B cell (primary cell): ENCODE measurements around the gene APOBEC3H. TPM values are rescaled to one million over a fixed set of nuclear protein-coding genes. Genes with fewer than 3 reads are reported as not detected.
"Not testable (repeated sequence)": the region's sequence is repeated elsewhere in the genome, so short reads cannot be mapped to it uniquely, and the experiment has no call there.

ENCODE experiments used
- ATAC-seq: fragments of 200-7000 bp; cut with Tn5 transposase; one replicate; pipeline ENCODE4 v1.10.0; 2021; ENCODE audit warnings: low read depth, mild to moderate bottlenecking, moderate number of reproducible peaks, moderate library complexity
- CTCF ChIA-PET: fragments of 350-600 bp; sonication (Branson Sonifier 250); formaldehyde crosslinking; loops from one replicate; lab custom pipeline; 2021; ENCODE audit warnings: antibody characterized with exemption, inconsistent platforms; lab: Charles Lee
- POLR2A ChIA-PET: fragments of 350-600 bp; sonication (Branson Sonifier 250); formaldehyde crosslinking; loops from one replicate; lab custom pipeline; 2021; ENCODE audit warnings: antibody characterized with exemption; lab: Charles Lee
- DNase-seq: peaks from one replicate; pipeline ENCODE4 v3.0.0; 2013
- H2AFZ ChIP-seq: 2 replicates; pipeline ENCODE4 v1.6.1; 2012; ENCODE audit warnings: mild to moderate bottlenecking, low read depth, low read length; ENCODE audit not compliant: insufficient read depth, poor library complexity, severe bottlenecking
- H3K27ac ChIP-seq, 2 donors: 1 replicate in 1 of 2; 2 replicates in 1 of 2; pipeline ENCODE4 v1.5.1; 2012 to 2013; ENCODE audit warnings: low read length in 2 of 2, mild to moderate bottlenecking in 2 of 2, moderate library complexity in 1 of 2
- H3K27me3 ChIP-seq, 4 experiments: fragments of 200-600 bp in 1 of 4; sonication (generic) in 1 of 4; replicated peaks in 1 of 4; 1 replicate in 2 of 4; 2 replicates in 2 of 4; pipeline versions ENCODE4 v1.6.1 to v1.7.0; 2013 to 2016; ENCODE audit warnings: low read length in 3 of 4, mild to moderate bottlenecking in 2 of 4, mixed read lengths in 1 of 4, moderate library complexity in 1 of 4; ENCODE audit not compliant: insufficient read depth in 4 of 4, control insufficient read depth in 3 of 4; ENCODE audit errors: control extremely low read depth in 1 of 4
- H3K36me3 ChIP-seq, 2 experiments: replicated peaks in 1 of 2; 1 replicate in 1 of 2; 2 replicates in 1 of 2; pipeline versions ENCODE4 v1.6.1 to v1.7.1; 2013; ENCODE audit warnings: low read length in 1 of 2; ENCODE audit not compliant: insufficient read depth in 2 of 2, control insufficient read depth in 1 of 2; ENCODE audit errors: control extremely low read depth in 1 of 2, extremely low read depth in 1 of 2
- H3K4me1 ChIP-seq, 2 donors: fragments of 200-600 bp in 1 of 2; sonication (generic) in 1 of 2; 1 replicate in 1 of 2; 2 replicates in 1 of 2; pipeline versions ENCODE4 v1.5.1 to v1.6.1; 2013 to 2017; ENCODE audit warnings: low read length in 2 of 2; ENCODE audit not compliant: control insufficient read depth in 2 of 2, insufficient read depth in 2 of 2
- H3K4me2 ChIP-seq: replicated peaks from 2 replicates; pipeline ENCODE3; 2012; ENCODE audit warnings: mild to moderate bottlenecking, low read depth, low read length; ENCODE audit not compliant: poor library complexity, severe bottlenecking
- H3K4me3 ChIP-seq, 5 experiments: fragments of 200-600 bp in 1 of 5; sonication (generic) in 1 of 5; 1 replicate in 3 of 5; 2 replicates in 2 of 5; pipeline versions ENCODE4 v1.5.1 to v1.7.0; 2011 to 2016; ENCODE audit warnings: low read length in 4 of 5, mild to moderate bottlenecking in 4 of 5, low read depth in 2 of 5, control low read depth in 1 of 5, moderate library complexity in 1 of 5; ENCODE audit not compliant: insufficient read depth in 1 of 5; ENCODE audit errors: control extremely low read depth in 1 of 5, extremely low read depth in 1 of 5
- H3K79me2 ChIP-seq: fragments of 200-600 bp; sonication (generic); one replicate; pipeline ENCODE4 v1.6.0; 2016; ENCODE audit warnings: low read length; ENCODE audit not compliant: control insufficient read depth, insufficient read depth
- H3K9ac ChIP-seq: fragments of 200-600 bp; sonication (generic); 2 replicates; pipeline ENCODE4 v1.6.1; 2017; ENCODE audit warnings: mild to moderate bottlenecking, low read length, moderate library complexity
- H3K9me3 ChIP-seq, 3 donors: one replicate each; pipeline versions ENCODE4 v1.6.1 to v1.7.1; 2013; ENCODE audit warnings: low read length in 2 of 3; ENCODE audit not compliant: control insufficient read depth in 2 of 3, insufficient read depth in 1 of 3; ENCODE audit errors: control extremely low read depth in 1 of 3
- H4K20me1 ChIP-seq: 2 replicates; pipeline ENCODE4 v1.6.0; 2012; ENCODE audit warnings: mild to moderate bottlenecking, low read length; ENCODE audit not compliant: insufficient read depth, control insufficient read depth, poor library complexity, severe bottlenecking
- H3K27ac Mint-ChIP-seq: one replicate; pipeline ENCODE4 v1.8.0; 2021; ENCODE audit warnings: mixed read lengths
- H3K27me3 Mint-ChIP-seq: one replicate; pipeline ENCODE4 v1.8.0; 2021; ENCODE audit warnings: mixed read lengths
- H3K4me1 Mint-ChIP-seq: one replicate; pipeline ENCODE4 v1.8.0; 2021; ENCODE audit warnings: mixed read lengths
- H3K4me3 Mint-ChIP-seq: one replicate; pipeline ENCODE4 v1.8.0; 2021; ENCODE audit warnings: mixed read lengths
- H3K9me3 Mint-ChIP-seq: one replicate; pipeline ENCODE4 v1.8.0; 2022; ENCODE audit warnings: mixed read lengths; ENCODE audit not compliant: insufficient read depth
- WGBS: methylation state at CpG from one replicate; pipeline ENCODE4 v1.1.5; 2013; ENCODE audit warnings: missing lambda C conversion rate; ENCODE audit not compliant: insufficient coverage; 5-methylcytosine and 5-hydroxymethylcytosine counted together
- intact Hi-C: fragments of 100-400 bp; cut with micrococcal nuclease; formaldehyde crosslinking; loops from one replicate; pipeline ENCODE4 v1.10.0; 2022
- polyA plus RNA-seq: library from polyadenylated mRNA; depleted of rRNA; stranded (reverse); fragments of >200 nt; gene quantifications from 2 replicates; pipeline ENCODE4 v1.2.3, GENCODE V29; 2012
- total RNA-seq, 2 donors: library from RNA; stranded (reverse); fragments of 120-200 nt in 1 of 2; gene quantifications; 1 replicate in 1 of 2; 2 replicates in 1 of 2; pipeline versions ENCODE4 v1.2.3 to v1.2.4, GENCODE V29; 2013 to 2022

Gene APOBEC3H
- total and polyA plus RNA-seq, 2 donors (not counting 1 experiment from before 2014, with no cell fraction given), result 0.59 to 1.4 TPM

GRCh38 chr22:39077026-39077840 lies 19.8 kb upstream of the APOBEC3H start, which contains the start of gene APOBEC3G:
TSS of gene APOBEC3G (plus strand) at chr22:39077275. CDS start at chr22:39077362, 87 bp downstream.
- H3K9me3 Mint-ChIP-seq, H3K27me3 Mint-ChIP-seq, intact Hi-C loops, H3K9me3 ChIP-seq, H3K27me3 ChIP-seq: not testable (repeated sequence)
- Mint-ChIP-seq H3K4me1 (peaks cover 68% of the 10 kb centered on the region), H3K4me3 (peak within 1 kb of the TSS; percentile 94), H3K27ac (peak within 1 kb of the TSS; percentile 96)
- Histone ChIP-seq H3K27ac (peak within 1 kb of the TSS; percentile 81 to 94), H2AFZ (peak within 1 kb of the TSS; percentile 58), H3K9ac (peak within 1 kb of the TSS; percentile 72), H3K4me3 (peak within 1 kb of the TSS; percentile 53 to 74 (median 67)), H3K79me2 (peaks cover 50% of the 10 kb centered on the region), H3K4me1 (peaks cover 47 to 76% of the 10 kb centered on the region in 2 donors), H4K20me1 (peaks cover 11% of the 10 kb centered on the region), H3K36me3 (peaks cover 1 to 26% of the 10 kb centered on the region in 2 experiments), H3K4me2 (peak within 1 kb of the TSS; percentile 83)
- 4% methylated on average over 12 of the region's 17 CpGs for WGBS
- ChIA-PET CTCF (interaction anchor here (1.4 kb wide), 1 partner anchor 74 kb away, joined by 3 read pairs; no protein-coding TSS in a partner anchor), POLR2A (interaction anchor here (3.3 kb wide), 1 partner anchor 22 kb away, joined by 13 read pairs; no protein-coding TSS in a partner anchor)
- DNase-seq (peak; percentile 65), ATAC-seq (peak; percentile 86)

GRCh38 chr22:39077912-39078311 lies 19.1 kb upstream of the APOBEC3H start:
- not testable (repeated sequence) for DNase-seq

More at GRCh38 chr22:39077912-39078311, 19.1 kb upstream of the APOBEC3H start:
- 95% methylated on average over 9 of the region's 12 CpGs for WGBS
- CTCF ChIA-PET, result interaction anchor here (1.4 to 1.9 kb wide), 3 partner anchors 37 to 75 kb away, joined by 3 to 7 read pairs (median 4); no protein-coding TSS in a partner anchor
- H3K4me1 ChIP-seq, result peaks cover 42 to 71% of the 10 kb centered on the region in 2 donors
- H3K9me3 Mint-ChIP-seq, H3K27me3 Mint-ChIP-seq, H2AFZ ChIP-seq, H3K9me3 ChIP-seq, ATAC-seq, intact Hi-C loops, H3K27me3 ChIP-seq: not testable (repeated sequence)
- peak overlapping the region; percentile 72 for H3K9ac ChIP-seq
- peaks cover 11% of the 10 kb centered on the region for H4K20me1 ChIP-seq
- peaks cover 62% of the 10 kb centered on the region for H3K4me1 Mint-ChIP-seq
- H3K4me2 ChIP-seq, result peak overlapping the region; percentile 83
- peaks cover 1 to 32% of the 10 kb centered on the region in 2 experiments for H3K36me3 ChIP-seq
- peak overlapping the region; percentile 53 to 74 (median 67) for H3K4me3 ChIP-seq
- POLR2A ChIA-PET, result interaction anchor here (0.7 to 3.3 kb wide), 3 partner anchors 11 to 408 kb away, joined by 3 to 13 read pairs (median 3); no protein-coding TSS in a partner anchor
- H3K79me2 ChIP-seq, result peaks cover 52% of the 10 kb centered on the region
- peak overlapping the region; percentile 96 for H3K27ac Mint-ChIP-seq
- peak overlapping the region; percentile 94 for H3K4me3 Mint-ChIP-seq
- peak overlapping the region; percentile 81 to 94 for H3K27ac ChIP-seq
